Measurements from ENCODE around the gene ACP7. TPM values are rescaled to one million over a fixed set of nuclear protein-coding genes. Genes with fewer than 3 reads are reported as not detected.

ACP7 gene
- total and polyA plus RNA-seq, 2 of the 4 experiments (the other 2 are of a cell fraction), result not detected

DNA sequence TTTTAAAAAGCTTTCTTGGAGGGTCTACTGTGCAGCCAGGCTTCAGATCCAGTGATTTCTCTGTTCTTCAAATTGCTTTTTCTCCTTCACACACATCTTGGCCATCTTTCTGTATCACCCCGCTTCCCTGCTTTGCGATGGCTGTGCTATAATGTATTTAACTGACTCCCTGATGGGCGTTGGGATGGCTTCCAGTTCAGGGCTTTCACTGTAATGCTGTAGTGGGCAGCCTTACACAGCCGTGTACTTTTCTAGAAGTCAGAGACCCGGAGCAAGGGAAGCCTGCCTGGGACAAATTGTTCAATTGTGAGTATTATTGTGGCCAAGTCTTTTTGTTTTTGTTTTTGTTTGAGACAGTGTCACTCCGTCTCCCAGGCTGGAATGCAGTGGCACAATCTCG is 22.0 kb downstream of the ACP7 start:
- ChIA-PET POLR2A (ENCODE audit: unreplicated experiment) (no interaction called here), CTCF (no interaction called here)
- Histone ChIP-seq H3K4me2 (ENCODE audit: low read depth, low read length) (no peak overlapping the region), H3K36me3 (ENCODE audit: control insufficient read depth, insufficient read depth, low read length) (no peaks in the 10 kb centered on the region), H2BK15ac (ENCODE audit: low read depth, low read length) (no peak overlapping the region), H2BK5ac (ENCODE audit: low read depth, low read length, poor library complexity, severe bottlenecking) (no peak overlapping the region), H2AK9ac (replicated peaks; ENCODE audit: low read depth, low read length, poor library complexity) (no peak overlapping the region), H3K4me3 (ENCODE audit: insufficient read depth, low read depth, low read length) (no peak overlapping the region), H2AK5ac (ENCODE audit: low read depth, low read length) (no peak overlapping the region), H4K8ac (ENCODE audit: low read depth in 2 of 2, low read length in 2 of 2) (no peak overlapping the region), H3K27ac (ENCODE audit: insufficient read depth, low read length) (no peak overlapping the region), H4K91ac (ENCODE audit: insufficient read depth, low read depth, low read length) (no peak overlapping the region), H3K27me3 (ENCODE audit: control insufficient read depth, insufficient read depth, low read length) (peaks cover 11% of the 10 kb centered on the region), H2AFZ (replicated peaks; ENCODE audit: low read length, poor library complexity) (no peak overlapping the region), H3K23ac (ENCODE audit: low read depth, low read length) (no peak overlapping the region), H3K56ac (ENCODE audit: extremely low read depth, insufficient read depth, low read length) (no peak overlapping the region), H3K4me1 (ENCODE audit: control insufficient read depth, insufficient read depth, low read length) (no peaks in the 10 kb centered on the region), H3K9me1 (ENCODE audit: insufficient read depth, low read length) (no peaks in the 10 kb centered on the region), H2BK120ac (ENCODE audit: low read depth, low read length) (no peak overlapping the region), H2BK20ac (ENCODE audit: low read depth, low read length) (no peak overlapping the region), H3K4ac (ENCODE audit: low read depth, low read length) (no peak overlapping the region), H3K9me3 (ENCODE audit: control insufficient read depth, insufficient read depth, low read length) (no peaks in the 10 kb centered on the region), H3K14ac (replicated peaks; ENCODE audit: low read depth, low read length) (no peak overlapping the region), H3K18ac (ENCODE audit: low read depth, low read length) (no peak overlapping the region), H3K79me1 (ENCODE audit: low read depth in 1 of 2, low read length in 2 of 2) (no peaks in the 10 kb centered on the region), H3K9ac (ENCODE audit: low read depth, low read length) (no peak overlapping the region), H4K20me1 (ENCODE audit: insufficient read depth, low read length) (no peaks in the 10 kb centered on the region), H4K5ac (ENCODE audit: low read depth, low read length) (no peak overlapping the region)
- ATAC-seq (ENCODE audit: low read depth) (no peak), DNase-seq (no peak)
- BruUV-seq (replicated peaks), result no TSS peak
- 61% methylated on average over 3 of the region's 7 CpGs; no CpG with 5 or more reads in 1 of the 2 experiments for WGBS, 2 experiments (ENCODE audit: extremely low coverage in 2 of 2, insufficient read length in 1 of 2)
- TF ChIP-seq CEBPB (IDR thresholded peaks at IDR 0.05; ENCODE audit: low read depth, low read length) (no peak), NFE2L2 (IDR thresholded peaks at IDR 0.05; ENCODE audit: low read depth, low read length) (no peak), BHLHE40 (IDR thresholded peaks at IDR 0.05; ENCODE audit: low read depth, low read length) (no peak), MAZ (IDR thresholded peaks at IDR 0.05; ENCODE audit: borderline replicate concordance, low read depth, low read length) (no peak), FOS (IDR thresholded peaks at IDR 0.05; ENCODE audit: low read depth, low read length) (no peak)
- intact Hi-C loops (cut with micrococcal nuclease), result no loop called here
- in situ Hi-C loops (cut with MboI; ENCODE audit: low sequenced_read_pairs), result no loop called here
- dilution Hi-C loops (cut with HindIII; ENCODE audit: low sequenced_read_pairs, unreplicated experiment), result no loop called here
